GM23338 (cell line): Measurements from ENCODE around the gene SEMA4C. TPM values are rescaled to one million over a fixed set of nuclear protein-coding genes. Genes with fewer than 3 reads are reported as not detected.
A peak's percentile ranks its signal among the peaks of the same experiment; 100 is the strongest.

Source experiments
- ATAC-seq: fragments of 200-7000 bp; cut with Tn5 transposase; 3 replicates; pipeline ENCODE4 v1.9.1; 2020
- DNase-seq: peaks from one replicate; pipeline ENCODE4 v3.0.0-alpha.2; 2015; ENCODE audit warnings: low spot score
- H2AFZ ChIP-seq: fragments of 200-600 bp; sonication (generic); 2 replicates; pipeline ENCODE4 v1.8.0; 2016; ENCODE audit warnings: antibody characterized with exemption, mild to moderate bottlenecking, moderate library complexity
- H3F3A ChIP-seq: fragments of 200-600 bp; sonication (generic); replicated peaks from 2 replicates; pipeline ENCODE4 v1.8.0; 2017; ENCODE audit warnings: antibody characterized with exemption, mixed run types, low read depth
- H3K27ac ChIP-seq: fragments of 200-600 bp; sonication (generic); 2 replicates; pipeline ENCODE4 v1.6.1; 2016; ENCODE audit warnings: low read depth
- H3K27me3 ChIP-seq: fragments of 200-600 bp; sonication (generic); 2 replicates; pipeline ENCODE4 v1.8.0; 2016; ENCODE audit warnings: mild to moderate bottlenecking, mixed run types, moderate library complexity; ENCODE audit not compliant: insufficient read depth
- H3K36me3 ChIP-seq: fragments of 200-600 bp; sonication (generic); 2 replicates; pipeline ENCODE4 v1.8.0; 2016; ENCODE audit warnings: mild to moderate bottlenecking; ENCODE audit not compliant: insufficient read depth
- H3K4me1 ChIP-seq: fragments of 200-600 bp; sonication (generic); 2 replicates; pipeline ENCODE4 v1.8.0; 2016; ENCODE audit warnings: mild to moderate bottlenecking, moderate library complexity; ENCODE audit not compliant: insufficient read depth
- H3K4me2 ChIP-seq: fragments of 200-600 bp; sonication (generic); 2 replicates; pipeline ENCODE4 v1.7.1; 2017; ENCODE audit warnings: mixed run types
- H3K4me3 ChIP-seq: fragments of 200-600 bp; sonication (generic); 2 replicates; pipeline ENCODE4 v1.6.1; 2016; ENCODE audit warnings: mixed run types
- H3K79me2 ChIP-seq: fragments of 200-600 bp; sonication (generic); replicated peaks from 2 replicates; pipeline ENCODE4 v1.8.0; 2017; ENCODE audit warnings: mild to moderate bottlenecking; ENCODE audit not compliant: insufficient read depth
- H3K9me2 ChIP-seq: fragments of 200-600 bp; sonication (generic); 2 replicates; pipeline ENCODE4 v1.8.0; 2017; ENCODE audit not compliant: insufficient read depth
- H4K20me1 ChIP-seq: fragments of 200-600 bp; sonication (generic); replicated peaks from 2 replicates; pipeline ENCODE4 v1.8.0; 2017; ENCODE audit warnings: mild to moderate bottlenecking; ENCODE audit not compliant: insufficient read depth
- H3K27ac Mint-ChIP-seq: 2 replicates; pipeline ENCODE4 v1.8.0; 2020; ENCODE audit warnings: inconsistent platforms, mild to moderate bottlenecking, moderate library complexity, mixed read lengths
- H3K27me3 Mint-ChIP-seq: 3 replicates; pipeline ENCODE4 v1.8.0; 2022; ENCODE audit warnings: low read depth, mild to moderate bottlenecking, moderate library complexity, mixed read lengths, inconsistent platforms; ENCODE audit not compliant: insufficient read depth, poor library complexity
- H3K36me3 Mint-ChIP-seq: 3 replicates; pipeline ENCODE4 v1.8.0; 2021; ENCODE audit warnings: low read depth, mild to moderate bottlenecking, inconsistent platforms, moderate library complexity, mixed read lengths
- H3K4me1 Mint-ChIP-seq: 3 replicates; pipeline ENCODE4 v1.8.0; 2020; ENCODE audit warnings: mild to moderate bottlenecking, inconsistent platforms, mixed read lengths
- H3K4me3 Mint-ChIP-seq: 3 replicates; pipeline ENCODE4 v1.8.0; 2021; ENCODE audit warnings: moderate library complexity, mild to moderate bottlenecking, inconsistent platforms, mixed read lengths
- H3K9me3 Mint-ChIP-seq: 3 replicates; pipeline ENCODE4 v1.8.0; 2020; ENCODE audit warnings: moderate library complexity, mild to moderate bottlenecking, inconsistent platforms, mixed read lengths
- CREB1 ChIP-seq: fragments of 250-450 bp; sonication (Bioruptor Pico); IDR thresholded peaks from 2 replicates; pipeline ENCODE4 v1.5.0; 2020; ENCODE audit warnings: low read depth, mild to moderate bottlenecking, moderate library complexity
- CTCF ChIP-seq, 2 experiments: fragments of 200-600 bp in 1 of 2; sonication (generic) in 1 of 2; conservative IDR thresholded peaks; 2 replicates each; pipeline versions ENCODE4 v1.5.1 to v1.6.1; 2016 to 2017; ENCODE audit warnings: antibody characterized with exemption in 2 of 2, low read depth in 2 of 2, mild to moderate bottlenecking in 2 of 2, moderate library complexity in 1 of 2
- ETS1 ChIP-seq: IDR thresholded peaks from 2 replicates; pipeline ENCODE4 v1.6.1; 2016; ENCODE audit warnings: antibody characterized with exemption
- EZH2 ChIP-seq: fragments of 200-600 bp; sonication (generic); IDR thresholded peaks from one replicate; pipeline ENCODE4 v1.8.0; 2017; ENCODE audit warnings: antibody characterized with exemption, mild to moderate bottlenecking, low read depth; ENCODE audit not compliant: unreplicated experiment
- EZH2phosphoT487 ChIP-seq: fragments of 200-600 bp; sonication (generic); IDR thresholded peaks from one replicate; pipeline ENCODE4 v1.8.1; 2018; ENCODE audit warnings: antibody characterized with exemption; ENCODE audit not compliant: unreplicated experiment
- JUNB ChIP-seq: IDR thresholded peaks from one replicate; pipeline ENCODE4 v1.6.1; 2016; ENCODE audit warnings: antibody characterized with exemption; ENCODE audit not compliant: unreplicated experiment
- NANOG ChIP-seq: IDR thresholded peaks from 2 replicates; pipeline ENCODE4 v1.6.1; 2016; ENCODE audit warnings: antibody characterized with exemption, borderline replicate concordance
- POLR2AphosphoS5 ChIP-seq: IDR thresholded peaks from 2 replicates; pipeline ENCODE4 v1.6.1; 2016; ENCODE audit warnings: antibody characterized with exemption, low read depth
- REST ChIP-seq: IDR thresholded peaks from one replicate; pipeline ENCODE4 v1.6.1; 2018; ENCODE audit warnings: antibody characterized with exemption; ENCODE audit not compliant: unreplicated experiment
- STAT1 ChIP-seq: IDR thresholded peaks from one replicate; pipeline ENCODE4 v1.6.1; 2016; ENCODE audit warnings: antibody characterized with exemption; ENCODE audit not compliant: unreplicated experiment
- ZNF114 ChIP-seq: fragments of 250-450 bp; sonication (Bioruptor Pico); IDR thresholded peaks from 2 replicates; pipeline ENCODE4 v1.5.0; 2020; ENCODE audit warnings: mild to moderate bottlenecking, moderate library complexity
- ZNF331 ChIP-seq: fragments of 250-450 bp; sonication (Bioruptor Pico); IDR thresholded peaks from 2 replicates; pipeline ENCODE4 v1.5.0; 2020; ENCODE audit warnings: low read depth, mild to moderate bottlenecking, moderate library complexity
- polyA plus RNA-seq: library from polyadenylated mRNA; unstranded; fragments of >200 nt; fragmentation: Nextera tagmentation; extraction: Ambion mirVana; gene quantifications from 2 replicates; pipeline ENCODE4 v1.2.1, GENCODE V29; 2016
- total RNA-seq: library from RNA; depleted of rRNA; stranded (reverse); fragments of >200 nt; shearing (Covaris generic); gene quantifications from 2 replicates; pipeline ENCODE4 v1.2.3, GENCODE V29; 2014

The SEMA4C gene
- total and polyA plus RNA-seq, 2 experiments from 2014 or later, result 16.8 to 80.7 TPM

- TF ChIP-seq ETS1 (no peak), JUNB (no peak), ZNF331 (CRISPR knock-in tag) (no peak), EZH2phosphoT487 (no peak), CREB1 (CRISPR knock-in tag) (no peak), CTCF (conservative IDR thresholded peaks at IDR 0.05; ENCODE audit: low read depth in 2 of 2) (no peak), EZH2 (no peak), STAT1 (no peak), ZNF114 (CRISPR knock-in tag) (no peak), REST (no peak)
These were observed 43.2 kb upstream of the SEMA4C start (continued) for GRCh38 chr2:96913117-96913397.

- no peaks in the 10 kb centered on the region for H3F3A ChIP-seq
- no peak overlapping the region for H3K27ac Mint-ChIP-seq
- H3K4me3 ChIP-seq, result no peak overlapping the region
- no peak overlapping the region for H3K27ac ChIP-seq
- H3K4me2 ChIP-seq, result no peak overlapping the region
- H4K20me1 ChIP-seq, result no peaks in the 10 kb centered on the region
- peaks cover 25% of the 10 kb centered on the region for H3K4me1 Mint-ChIP-seq
- no peaks in the 10 kb centered on the region for H3K79me2 ChIP-seq
- H2AFZ ChIP-seq, result peak overlapping the region; percentile 78; the same call in 1 of the 2 replicates
- no peaks in the 10 kb centered on the region for H3K27me3 ChIP-seq
- H3K4me3 Mint-ChIP-seq, result no peak overlapping the region; the same call in 2 of the 3 replicates
- H3K36me3 ChIP-seq, result no peaks in the 10 kb centered on the region
- ATAC-seq, result no peak
- no peaks in the 10 kb centered on the region; the same call in 1 of the 2 replicates for H3K4me1 ChIP-seq
- no peak for DNase-seq
- H3K27me3 Mint-ChIP-seq, result peaks cover 8% of the 10 kb centered on the region
- H3K9me2 ChIP-seq, result no peaks in the 10 kb centered on the region
- no peaks in the 10 kb centered on the region; the same call in 2 of the 3 replicates for H3K36me3 Mint-ChIP-seq
- no peaks in the 10 kb centered on the region for H3K9me3 Mint-ChIP-seq
- TF ChIP-seq CREB1 (CRISPR knock-in tag) (no peak), ZNF114 (CRISPR knock-in tag) (no peak), JUNB (no peak), POLR2AphosphoS5 (no peak), EZH2phosphoT487 (no peak), CTCF (conservative IDR thresholded peaks at IDR 0.05; ENCODE audit: low read depth in 2 of 2) (no peak), EZH2 (no peak), ETS1 (no peak), REST (no peak), STAT1 (no peak), NANOG (no peak)
These were observed 42.7 kb upstream of the SEMA4C start for GRCh38 chr2:96912346-96913116.
